DLD1 (cell line): ENCODE data around the gene OAS2.

ENCODE experiments used
- in situ Hi-C: cut with HindIII; loops from 2 replicates; pipeline ENCODE4 v1.10.0; 2017; ENCODE audit warnings: low sequenced_read_pairs

Gene OAS2

GRCh38 chr12:113007166-113007565 is 28.8 kb downstream of the OAS2 start:
- in situ Hi-C loops = no loop called here

- in situ Hi-C loops = no loop called here
Measured at GRCh38 chr12:113010701-113011100, 32.4 kb downstream of the OAS2 start.

GRCh38 chr12:113014565-113014964 is 36.2 kb downstream of the OAS2 start:
- in situ Hi-C loops = no loop called here

- in situ Hi-C loops = no loop called here
Measured at GRCh38 chr12:113016796-113017195, 38.5 kb downstream of the OAS2 start.

GRCh38 chr12:113019025-113019424 is 40.7 kb downstream of the OAS2 start:
- in situ Hi-C loops = no loop called here

GRCh38 chr12:113021500-113021899 is 43.2 kb downstream of the OAS2 start:
- in situ Hi-C loops = no loop called here

GRCh38 chr12:113022563-113023297 is 44.4 kb downstream of the OAS2 start:
- in situ Hi-C loops = no loop called here

GRCh38 chr12:113027726-113028125 is 49.4 kb downstream of the OAS2 start:
- in situ Hi-C loops = no loop called here

GRCh38 chr12:113030875-113031525 is 52.7 kb downstream of the OAS2 start:
- in situ Hi-C loops = no loop called here

GRCh38 chr12:113039911-113040445 is 61.7 kb downstream of the OAS2 start:
- in situ Hi-C loops = no loop called here

- in situ Hi-C loops = no loop called here
Measured at GRCh38 chr12:113040722-113041171, 62.4 kb downstream of the OAS2 start.

- in situ Hi-C loops = no loop called here
Measured at GRCh38 chr12:113041560-113041959, 63.2 kb downstream of the OAS2 start.

GRCh38 chr12:113043240-113043639 is 64.9 kb downstream of the OAS2 start:
- in situ Hi-C loops = no loop called here

GRCh38 chr12:113044516-113044915 is 66.2 kb downstream of the OAS2 start:
- in situ Hi-C loops = no loop called here

GRCh38 chr12:113048716-113049127 is 70.4 kb downstream of the OAS2 start:
- in situ Hi-C loops = no loop called here

GRCh38 chr12:113049976-113050742 is 71.8 kb downstream of the OAS2 start:
- in situ Hi-C loops = loop anchor here (25.0 kb wide), 1 partner anchor 112 kb away; no protein-coding TSS in a partner anchor

- in situ Hi-C loops = loop anchor here (25.0 kb wide), 1 partner anchor 112 kb away; no protein-coding TSS in a partner anchor
Measured at GRCh38 chr12:113050795-113051194, 72.5 kb downstream of the OAS2 start.

GRCh38 chr12:113051759-113052158 is 73.4 kb downstream of the OAS2 start:
- in situ Hi-C loops = loop anchor here (25.0 kb wide), 1 partner anchor 111 kb away; no protein-coding TSS in a partner anchor

- in situ Hi-C loops = loop anchor here (25.0 kb wide), 1 partner anchor 110 kb away; no protein-coding TSS in a partner anchor
Measured at GRCh38 chr12:113052326-113052725, 74.0 kb downstream of the OAS2 start.

- in situ Hi-C loops = loop anchor here (25.0 kb wide), 1 partner anchor 107 kb away; no protein-coding TSS in a partner anchor
Measured at GRCh38 chr12:113054948-113055486, 76.7 kb downstream of the OAS2 start.
